NOMO-1 treated with DMSO at 0.1 percent for 48 hours (cell line): ENCODE data around the gene LCT.
A peak's percentile ranks its signal among the peaks of the same experiment; 100 is the strongest.

Experiments
- DNase-seq: peaks from one replicate; lab custom pipeline; 2025; ENCODE audit not compliant: unreplicated experiment; lab: John Stamatoyannopoulos, UW

LCT gene

DNA sequence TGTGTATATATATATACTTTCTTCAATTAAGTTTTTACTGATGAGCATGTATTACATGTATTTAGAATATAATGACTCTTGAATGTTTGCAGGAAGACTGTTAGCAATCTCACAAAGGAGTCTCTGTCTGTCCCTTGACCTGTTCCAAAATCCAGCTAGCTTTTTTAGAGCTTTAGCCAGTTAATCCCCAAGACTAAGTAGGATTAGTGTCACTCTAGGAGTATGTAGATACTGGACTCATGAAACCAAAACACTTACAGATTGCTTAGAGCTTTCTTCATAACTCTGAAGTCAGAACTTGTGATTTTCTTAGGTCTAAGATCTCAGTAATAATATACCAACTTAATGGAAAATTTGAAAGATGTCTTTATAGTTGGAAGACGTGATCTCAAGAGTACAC is 93.1 kb downstream of the LCT start:
- no peak for DNase-seq

DNA sequence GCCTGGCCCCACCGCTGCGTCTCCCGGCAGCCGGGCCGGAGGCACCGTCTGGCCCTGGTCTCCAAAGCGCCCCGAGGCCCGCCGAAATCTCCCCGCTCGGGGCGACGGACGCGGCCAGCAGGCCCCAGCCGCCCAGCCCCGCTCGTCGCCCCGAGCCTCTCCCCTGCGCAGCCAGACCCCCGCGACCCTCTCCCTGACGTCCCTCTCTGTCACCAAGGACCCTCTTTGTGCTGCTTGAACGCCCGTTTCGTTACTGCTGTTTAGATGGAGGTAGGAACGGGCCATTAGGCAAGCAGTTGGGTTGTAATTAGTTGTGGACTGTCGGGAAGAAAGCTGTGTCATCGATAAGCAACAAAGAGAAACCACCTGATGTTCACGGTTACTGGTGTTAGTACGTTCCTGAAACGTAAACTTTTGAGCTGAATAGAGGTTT is 94.6 kb downstream of the LCT start:
- DNase-seq, result peak; percentile 69

DNA sequence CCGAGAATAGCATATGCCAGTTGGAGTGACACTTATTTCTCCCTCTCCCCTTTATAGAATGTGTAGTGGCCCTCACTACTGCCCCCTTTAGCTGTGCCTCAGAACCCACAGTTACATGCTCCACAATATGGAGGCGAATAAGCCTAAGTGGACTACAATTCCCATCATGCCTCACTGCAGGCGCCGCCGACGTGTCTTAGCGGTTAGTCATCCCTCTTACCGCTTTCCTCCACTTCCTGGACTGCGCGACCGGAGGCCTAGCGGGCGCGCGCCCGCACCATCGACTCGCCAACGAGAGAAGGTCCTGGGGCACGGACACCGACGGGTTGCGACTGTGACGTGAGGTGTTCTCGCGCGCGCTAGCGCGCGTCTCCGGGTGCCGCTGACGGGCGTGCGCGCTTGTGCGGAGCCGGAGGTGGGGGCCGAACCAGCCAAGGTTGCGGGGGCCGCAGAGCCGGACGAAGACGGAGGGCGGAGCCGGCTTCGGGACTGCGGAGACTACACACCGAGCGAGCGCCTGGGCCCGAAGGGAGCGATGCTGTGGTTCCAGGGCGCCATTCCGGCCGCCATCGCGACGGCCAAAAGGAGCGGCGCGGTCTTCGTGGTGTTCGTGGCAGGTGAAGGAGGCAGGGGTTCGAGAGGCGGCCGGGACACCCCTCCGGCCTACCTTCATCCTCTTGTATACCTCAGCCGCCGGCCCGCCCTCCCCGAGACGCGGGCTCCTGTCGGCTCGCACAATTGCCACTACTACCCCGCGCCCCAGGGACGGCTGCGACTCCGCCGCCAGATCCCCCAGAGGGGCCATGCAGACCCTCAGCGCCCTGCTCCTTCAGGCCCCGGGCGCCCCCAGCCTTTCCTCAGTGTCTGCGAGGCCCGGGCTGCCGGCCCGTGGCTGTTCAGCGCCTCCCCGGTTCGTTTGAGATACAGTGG is 95.3 kb downstream of the LCT start, which contains the start of gene UBXN4:
Gene UBXN4, plus strand, starts transcription at position 461 of the 930 bp plus-strand sequence. Its CDS starts 75 bp downstream, at position 536.
- DNase-seq, result peak; percentile 98

DNA sequence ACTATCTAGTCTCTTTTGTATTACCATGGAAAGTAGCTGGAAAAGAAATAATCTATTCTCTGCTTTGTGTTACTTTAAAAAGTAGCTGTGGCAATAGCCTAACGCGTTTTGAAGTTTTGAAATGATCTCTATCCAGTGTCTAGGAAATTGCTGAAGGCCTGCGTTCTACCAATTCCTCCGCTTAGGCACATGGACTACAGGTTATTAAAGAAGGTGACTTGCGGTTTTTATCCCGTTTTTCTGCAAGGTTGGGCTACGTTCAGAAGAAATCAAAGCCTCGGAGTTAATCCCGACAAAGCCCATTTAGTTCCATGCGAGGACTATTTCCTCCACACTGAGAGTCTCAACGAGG is 96.0 kb downstream of the LCT start:
- no peak for DNase-seq

DNA sequence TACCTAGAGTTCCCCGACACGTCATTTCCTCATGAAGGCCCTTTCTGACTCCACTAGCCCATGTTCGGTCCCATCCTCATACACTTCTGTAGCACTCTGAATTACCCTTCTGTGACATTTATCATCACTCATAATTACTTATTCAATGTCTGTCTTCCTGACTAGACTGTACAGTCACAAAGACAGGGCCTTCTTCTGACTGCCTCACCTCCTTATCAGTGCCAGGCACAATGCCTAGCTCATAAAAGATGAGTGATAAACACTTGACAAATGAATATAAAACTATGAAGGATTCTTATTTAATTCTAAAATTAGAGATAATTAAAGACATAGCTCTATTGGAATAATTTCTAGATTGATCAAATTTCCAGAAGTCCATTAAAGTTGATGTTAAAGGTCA is 96.8 kb downstream of the LCT start:
- no peak for DNase-seq
